GM03348 (cell line): ENCODE results near the gene SH2D3C.

ENCODE experiments used
- DNase-seq: peaks from one replicate; pipeline ENCODE4 v3.0.0; 2012; ENCODE audit warnings: low spot score

The SH2D3C gene

DNA sequence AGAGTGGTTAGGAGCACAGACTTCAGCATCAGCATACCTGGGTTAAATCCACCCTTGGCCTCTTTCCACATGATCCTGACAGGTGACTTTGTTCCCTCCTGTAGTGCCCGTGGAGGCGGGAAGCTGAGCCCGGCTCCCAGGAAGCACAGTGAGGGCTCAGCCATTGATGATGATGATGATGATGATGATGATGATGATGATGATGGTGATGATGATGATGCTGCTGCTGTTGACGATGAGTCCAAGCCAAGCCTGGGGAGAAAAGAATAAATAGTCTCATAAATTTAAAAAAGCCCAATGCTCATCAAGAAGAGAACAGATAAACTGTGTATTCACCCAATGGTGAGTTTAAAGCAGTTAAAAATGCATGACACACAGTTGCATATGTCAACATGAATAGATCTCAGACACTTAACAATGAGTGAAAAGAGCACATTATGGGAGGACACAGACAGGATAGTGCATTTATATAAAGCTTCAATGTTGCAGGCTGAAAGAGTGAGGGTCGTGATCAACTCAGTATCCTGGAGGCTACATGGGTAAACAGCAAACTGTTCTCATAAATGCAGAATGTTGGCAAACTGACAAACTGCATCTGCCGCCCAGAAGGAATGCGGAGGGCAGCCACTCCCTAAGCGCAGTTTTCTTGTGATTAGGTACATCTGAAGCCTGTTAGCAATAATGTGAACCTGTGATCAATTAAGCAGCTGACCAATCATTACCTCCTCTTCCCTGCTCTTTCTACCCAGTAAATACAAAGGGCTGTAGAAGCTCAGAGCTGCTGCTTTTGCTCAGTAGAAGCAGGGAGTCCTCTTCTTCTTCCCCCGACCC is 83.4 kb downstream of the SH2D3C start:
- peak; percentile 46 for DNase-seq

DNA sequence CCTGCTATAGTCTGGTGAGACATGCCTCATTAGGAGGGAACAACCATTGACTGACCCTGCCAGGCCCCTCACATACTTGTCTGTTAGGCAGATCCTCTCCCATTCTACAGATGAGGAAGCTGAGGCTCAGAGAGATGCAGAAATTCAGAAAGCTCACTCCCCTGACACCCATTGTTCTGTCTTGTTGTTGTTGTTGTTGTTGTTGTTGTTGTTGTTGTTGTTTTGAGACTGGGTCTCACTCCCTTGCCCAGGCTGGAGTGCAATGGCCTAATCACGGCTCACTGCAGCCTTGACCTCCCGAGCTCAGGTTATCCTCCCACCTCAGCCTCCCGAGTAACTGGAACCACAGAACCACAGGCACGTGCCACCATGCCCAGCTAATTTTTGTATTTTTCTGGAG is 84.8 kb downstream of the SH2D3C start:
- DNase-seq: no peak

DNA sequence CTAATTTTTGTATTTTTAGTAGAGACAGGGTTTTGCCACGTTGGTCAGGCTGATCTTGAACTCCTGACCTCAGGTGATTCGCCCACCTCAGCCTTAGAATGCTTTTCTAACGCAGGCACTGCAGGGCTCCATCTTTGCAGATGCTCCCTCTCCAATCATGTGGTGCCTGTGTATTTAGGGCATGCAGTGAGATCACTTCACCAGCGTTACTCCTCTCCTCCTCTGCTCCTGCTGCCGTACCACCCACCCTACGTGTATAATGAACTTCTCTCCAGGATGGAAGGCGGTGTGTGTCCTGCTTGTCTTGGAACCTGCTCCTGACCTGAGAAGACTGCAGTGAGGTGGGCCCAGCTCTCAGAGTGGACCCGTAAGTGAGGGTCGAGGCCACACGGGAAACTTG is 85.3 kb downstream of the SH2D3C start:
- DNase-seq: no peak

DNA sequence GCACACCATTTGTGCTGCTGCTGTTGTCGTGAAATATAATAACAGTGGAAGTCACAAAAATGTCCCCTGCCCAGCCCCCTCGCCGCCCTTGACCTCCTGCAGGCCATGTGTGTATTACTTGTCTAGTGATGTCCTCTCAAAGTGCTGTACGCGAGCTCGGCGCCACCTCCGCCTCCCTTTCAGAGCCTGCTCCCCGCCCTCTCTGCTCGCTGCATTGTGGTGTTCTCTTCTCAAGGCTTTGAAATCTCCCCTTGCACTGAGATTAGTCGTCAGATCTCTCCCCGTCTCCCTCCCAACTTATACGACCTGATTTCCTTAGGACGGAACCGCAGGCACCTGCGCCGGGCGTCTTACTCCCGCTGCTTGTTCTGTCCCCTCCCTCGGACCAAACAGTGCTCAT is 86.4 kb downstream of the SH2D3C start:
- no peak for DNase-seq

DNA sequence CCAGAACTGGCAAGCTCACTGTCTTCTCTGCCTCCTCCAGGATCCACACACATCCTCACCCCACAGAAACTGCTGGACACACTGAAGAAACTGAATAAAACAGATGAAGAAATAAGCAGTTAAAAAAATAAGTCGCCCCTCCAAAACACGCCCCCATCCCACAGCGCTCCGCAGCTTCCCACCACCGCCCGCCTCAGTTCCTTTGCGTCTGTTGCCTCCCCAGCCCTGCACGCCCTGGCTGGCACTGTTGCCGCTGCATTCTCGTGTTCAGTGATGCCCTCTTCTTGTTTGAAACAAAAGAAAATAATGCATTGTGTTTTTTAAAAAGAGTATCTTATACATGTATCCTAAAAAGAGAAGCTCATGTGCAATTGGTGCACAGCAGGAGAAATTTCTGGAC is 87.7 kb downstream of the SH2D3C start:
- DNase-seq: no peak

DNA sequence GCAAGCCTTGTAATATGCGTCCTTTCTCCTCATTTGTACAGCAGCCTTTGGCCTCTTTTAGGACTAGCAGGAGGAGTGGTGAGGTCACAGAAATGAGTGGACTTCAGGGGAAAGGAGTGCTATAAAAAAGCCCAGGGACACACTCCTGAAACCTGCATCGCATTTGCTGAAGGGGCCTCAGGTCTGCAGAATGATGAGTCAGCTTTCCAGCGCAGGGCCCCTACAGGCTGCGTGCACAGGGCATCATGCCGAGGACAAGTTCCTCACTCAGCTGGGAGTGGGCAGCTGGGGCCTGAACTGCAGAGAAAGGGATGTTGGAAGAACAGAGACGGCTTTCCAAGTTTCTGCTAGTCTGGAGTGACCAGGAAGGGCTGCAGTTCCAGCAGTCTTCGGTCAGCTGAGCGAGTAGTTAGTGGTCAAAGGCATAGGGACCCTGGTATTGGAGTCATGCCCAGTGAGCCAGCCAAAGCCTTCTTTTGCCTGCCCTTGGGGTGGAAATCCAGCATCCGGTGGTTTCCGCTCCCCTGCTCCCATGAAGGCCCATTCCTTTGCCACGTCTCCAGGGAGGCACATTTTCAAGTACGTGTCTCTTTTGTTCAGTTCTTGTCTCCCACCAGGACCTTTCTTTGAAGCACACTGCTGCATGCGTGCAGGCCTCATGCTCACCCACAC is 89.0 kb downstream of the SH2D3C start:
- no peak for DNase-seq
